Measurements from ENCODE around the gene CTSH. TPM values are rescaled to one million over a fixed set of nuclear protein-coding genes. Genes with fewer than 3 reads are reported as not detected.
"Not testable (repeated sequence)": the region's sequence is repeated elsewhere in the genome, so short reads cannot be mapped to it uniquely, and the experiment has no call there.

Gene CTSH
- total RNA-seq, 1 experiment from 2014 or later, result 327 TPM

DNA sequence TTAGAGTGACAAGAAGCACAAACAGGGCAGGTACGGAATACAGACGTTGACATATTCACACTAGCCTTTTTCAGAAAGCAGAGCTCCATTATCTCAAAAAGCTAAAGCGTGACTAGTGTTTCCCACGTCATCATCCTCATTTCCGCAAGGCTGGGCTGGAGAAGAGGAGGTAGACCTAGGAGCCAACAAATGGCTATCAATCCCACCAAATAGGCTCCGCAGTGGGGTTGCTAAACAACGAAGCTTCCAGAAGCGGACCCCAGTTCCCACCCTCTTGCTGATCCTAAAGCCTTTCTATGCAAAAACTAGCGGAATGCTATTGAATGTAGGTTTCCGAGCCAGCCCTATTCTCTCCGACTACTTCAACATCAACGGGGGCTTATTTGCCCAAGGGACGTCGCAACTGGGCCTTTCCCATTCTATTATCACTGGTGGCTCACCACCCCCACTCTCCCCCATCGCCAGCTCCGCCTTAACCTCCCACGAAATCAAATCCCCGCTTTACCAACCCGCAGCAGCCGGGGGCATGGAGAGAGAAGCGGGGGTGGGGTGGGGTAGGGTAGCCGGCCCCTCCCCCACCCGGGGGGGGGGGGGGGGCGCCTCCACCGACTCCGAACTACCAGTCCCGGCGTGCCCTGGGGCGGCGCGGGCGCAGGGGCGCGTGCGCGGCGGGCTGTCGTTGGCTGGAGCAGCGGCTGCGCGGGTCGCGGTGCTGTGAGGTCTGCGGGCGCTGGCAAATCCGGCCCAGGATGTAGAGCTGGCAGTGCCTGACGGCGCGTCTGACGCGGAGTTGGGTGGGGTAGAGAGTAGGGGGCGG is 72.5 kb downstream of the CTSH start, which contains the start of gene MORF4L1:
TSS of gene MORF4L1 (plus strand) at position 736 of the 817 bp plus-strand sequence. CDS start 128 bp downstream, outside the sequence.
- H3K36me3 Mint-ChIP-seq (ENCODE audit: insufficient read depth, unreplicated experiment), result peaks cover 55% of the 10 kb centered on the region
- no peaks in the 10 kb centered on the region for H3K9me3 Mint-ChIP-seq (ENCODE audit: low read depth, unreplicated experiment)
- BruUV-seq (replicated peaks), result TSS peak; percentile 45
- DNase-seq, result peak; percentile 99
- H3K4me3 Mint-ChIP-seq (ENCODE audit: low read depth, unreplicated experiment), result peak within 1 kb of the TSS; percentile 78
- TF ChIP-seq, protein P1, sequence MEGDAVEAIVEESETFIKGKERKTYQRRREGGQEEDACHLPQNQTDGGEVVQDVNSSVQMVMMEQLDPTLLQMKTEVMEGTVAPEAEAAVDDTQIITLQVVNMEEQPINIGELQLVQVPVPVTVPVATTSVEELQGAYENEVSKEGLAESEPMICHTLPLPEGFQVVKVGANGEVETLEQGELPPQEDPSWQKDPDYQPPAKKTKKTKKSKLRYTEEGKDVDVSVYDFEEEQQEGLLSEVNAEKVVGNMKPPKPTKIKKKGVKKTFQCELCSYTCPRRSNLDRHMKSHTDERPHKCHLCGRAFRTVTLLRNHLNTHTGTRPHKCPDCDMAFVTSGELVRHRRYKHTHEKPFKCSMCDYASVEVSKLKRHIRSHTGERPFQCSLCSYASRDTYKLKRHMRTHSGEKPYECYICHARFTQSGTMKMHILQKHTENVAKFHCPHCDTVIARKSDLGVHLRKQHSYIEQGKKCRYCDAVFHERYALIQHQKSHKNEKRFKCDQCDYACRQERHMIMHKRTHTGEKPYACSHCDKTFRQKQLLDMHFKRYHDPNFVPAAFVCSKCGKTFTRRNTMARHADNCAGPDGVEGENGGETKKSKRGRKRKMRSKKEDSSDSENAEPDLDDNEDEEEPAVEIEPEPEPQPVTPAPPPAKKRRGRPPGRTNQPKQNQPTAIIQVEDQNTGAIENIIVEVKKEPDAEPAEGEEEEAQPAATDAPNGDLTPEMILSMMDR (IDR thresholded peaks at IDR 0.05; ENCODE audit: unreplicated experiment), result no peak
- peak within 1 kb of the TSS; percentile 96 for H3K27ac Mint-ChIP-seq (ENCODE audit: unreplicated experiment)
- H3K4me1 Mint-ChIP-seq (ENCODE audit: low read depth, unreplicated experiment), result peaks cover 17% of the 10 kb centered on the region
- intact Hi-C loops (cut with micrococcal nuclease; ENCODE audit: unreplicated experiment), result no loop called here
- CTCF ChIA-PET, result interaction anchor here (0.6 to 1.8 kb wide), 7 partner anchors 12 to 649 kb away, joined by 3 to 8 read pairs (median 3); no protein-coding TSS in a partner anchor
- no peaks in the 10 kb centered on the region for H3K27me3 Mint-ChIP-seq (ENCODE audit: unreplicated experiment)

DNA sequence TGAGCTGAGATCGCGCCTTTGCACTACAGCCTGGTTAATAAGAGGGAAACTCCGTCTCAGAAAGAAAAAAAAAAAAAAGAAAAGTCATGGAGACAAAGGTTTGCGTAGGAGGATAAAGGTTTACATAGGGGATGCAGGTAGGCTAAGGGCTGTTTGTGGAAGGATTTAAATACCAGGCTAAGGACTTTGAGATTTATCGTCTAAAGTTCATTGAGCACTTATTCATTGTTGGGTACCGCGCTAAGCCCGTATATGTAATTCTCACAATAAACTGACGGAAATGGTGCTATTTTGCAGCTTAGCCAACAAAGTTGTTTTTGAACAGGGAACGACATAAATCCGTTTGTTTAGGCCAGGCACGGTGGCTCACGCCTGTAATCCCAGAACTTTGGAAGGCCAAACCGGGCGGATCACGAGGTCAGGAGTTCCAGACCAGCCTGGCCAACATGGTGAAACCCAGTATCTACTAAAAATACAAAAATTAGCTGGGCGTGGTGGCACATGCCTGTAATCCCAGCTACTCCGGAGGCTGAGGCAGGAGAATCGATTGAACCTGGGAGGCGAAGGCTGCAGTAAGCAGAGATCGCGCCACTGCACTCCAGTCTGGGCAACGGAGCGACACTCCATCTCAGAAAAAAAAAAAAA is 73.2 kb downstream of the CTSH start:
- H3K4me3 Mint-ChIP-seq (ENCODE audit: low read depth, unreplicated experiment); DNase-seq; H3K27me3 Mint-ChIP-seq (ENCODE audit: unreplicated experiment); CTCF ChIA-PET; intact Hi-C loops (cut with micrococcal nuclease; ENCODE audit: unreplicated experiment); H3K9me3 Mint-ChIP-seq (ENCODE audit: low read depth, unreplicated experiment); BruUV-seq (replicated peaks): not testable (repeated sequence)
- peaks cover 13% of the 10 kb centered on the region for H3K4me1 Mint-ChIP-seq (ENCODE audit: low read depth, unreplicated experiment)
- peaks cover 51% of the 10 kb centered on the region for H3K36me3 Mint-ChIP-seq (ENCODE audit: insufficient read depth, unreplicated experiment)
- H3K27ac Mint-ChIP-seq (ENCODE audit: unreplicated experiment), result peak overlapping the region; percentile 96

Other genes starting within 250 kb of the CTSH start
- gene ADAMTS7, start 133.6 kb downstream of the CTSH start, total RNA-seq (2022), result 1.3 and 1.4 TPM in 2 replicates
- gene MORF4L1, start 72.2 kb downstream of the CTSH start, total RNA-seq (2022), result 324 and 335 TPM in 2 replicates
- gene RASGRF1, start 145.7 kb upstream of the CTSH start, total RNA-seq (2022), result 2.2 and 2.9 TPM in 2 replicates

Data from Calu3 (cell line).